Activated T-cell treated with anti-CD3 and anti-CD28 coated beads, Interleukin-2, amount 50 U/mL, for 1 hour (primary cell): ENCODE results near the gene SLC17A7.

ENCODE experiments used
- DNase-seq: peaks from one replicate; pipeline ENCODE4 v3.0.0-alpha.2; 2020

Gene SLC17A7

GRCh38 chr19:49443366-49444099, 2.2 kb upstream of the SLC17A7 start:
- peak; percentile 96 for DNase-seq

DNA sequence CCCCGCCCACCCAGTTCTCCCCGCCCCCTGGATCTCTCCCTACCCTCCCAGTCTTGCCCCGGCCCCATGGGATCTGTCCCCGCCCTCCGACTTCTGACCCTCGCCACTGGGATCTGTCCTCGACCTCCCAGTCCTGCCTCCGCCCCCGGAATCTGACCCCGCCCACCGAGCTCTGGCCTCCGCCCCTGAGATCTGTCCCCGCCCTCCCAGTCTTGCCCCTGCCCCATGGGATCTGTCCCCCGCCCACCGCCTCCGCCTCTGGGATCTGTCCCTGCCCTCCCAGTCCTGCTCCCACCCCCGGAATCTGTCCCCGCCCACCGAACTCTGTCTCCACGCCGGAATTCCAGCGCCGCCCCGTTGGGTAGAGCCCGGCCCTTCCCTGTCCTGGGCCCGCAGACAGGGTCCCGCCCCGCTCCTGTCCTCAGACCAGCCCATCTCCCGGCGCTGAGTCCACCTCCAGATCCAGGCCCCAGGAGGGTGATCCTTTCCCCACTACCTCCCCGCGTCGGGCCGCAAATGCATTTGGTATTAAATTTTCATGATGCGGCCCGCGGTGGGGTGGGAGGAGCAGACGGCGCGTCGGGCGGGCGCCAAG, 1.5 kb upstream of the SLC17A7 start:
- DNase-seq, result peak; percentile 53

- no peak for DNase-seq
Measured at GRCh38 chr19:49442354-49442753, 1.0 kb upstream of the SLC17A7 start.

- no peak for DNase-seq
Measured at GRCh38 chr19:49441960-49442350, 628 bp upstream of the SLC17A7 start.

DNA sequence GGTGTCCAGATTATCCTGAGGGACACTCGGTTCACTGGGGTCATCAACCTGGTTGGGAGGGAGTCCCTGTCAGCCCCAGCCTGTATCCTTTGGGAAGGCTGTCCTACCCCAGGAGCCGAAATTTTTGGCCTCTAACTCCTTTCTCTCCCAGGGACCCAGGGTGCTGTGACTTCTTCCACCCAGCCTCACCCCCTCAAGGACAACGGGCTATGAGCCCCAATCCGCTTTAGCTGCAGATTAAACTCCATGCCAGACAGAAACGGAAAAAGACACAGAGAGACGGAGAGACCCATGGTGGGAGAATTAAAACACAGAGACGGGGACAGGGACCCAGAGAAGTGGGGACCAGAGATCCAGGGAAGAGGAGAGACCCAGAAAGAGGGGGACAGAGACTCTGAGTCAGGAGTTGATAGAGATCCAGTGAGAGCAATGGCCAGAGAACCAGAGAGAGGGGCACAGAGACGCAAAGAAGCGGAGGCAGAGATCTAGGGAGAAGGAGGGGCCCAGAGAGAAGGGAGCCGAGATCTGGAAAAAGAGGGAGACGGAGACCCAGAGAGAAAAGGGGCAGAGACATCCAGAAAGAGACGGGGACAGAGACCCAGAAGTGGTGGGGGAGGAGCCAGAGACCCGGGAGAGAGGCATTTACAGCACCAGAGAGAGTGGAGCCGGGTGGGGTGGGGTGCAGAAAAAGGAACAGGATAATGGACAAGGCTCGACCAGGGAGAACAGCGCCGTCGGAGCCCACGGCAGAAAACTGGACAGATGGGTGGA, 703 bp downstream of the SLC17A7 start:
- DNase-seq, result no peak

DNA sequence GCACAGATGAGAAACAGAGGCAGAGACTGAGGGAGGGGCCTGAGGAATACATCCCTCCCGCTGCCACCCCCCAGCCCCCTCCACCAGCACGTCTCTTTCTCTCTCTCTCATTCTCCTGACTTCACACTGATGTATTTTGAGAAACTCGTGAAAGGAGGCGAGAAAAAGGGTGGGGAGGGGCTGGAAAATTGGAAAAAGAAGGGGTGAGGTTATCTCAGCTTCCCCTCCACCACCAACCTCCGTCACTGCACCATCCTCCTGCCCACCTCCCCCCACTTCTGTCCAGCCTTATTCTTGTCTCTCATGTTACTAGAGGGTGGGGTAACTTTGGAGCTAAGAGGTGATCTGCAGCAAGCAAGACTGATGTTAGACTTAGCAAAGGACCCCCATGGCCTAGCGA, 1.5 kb downstream of the SLC17A7 start:
- no peak for DNase-seq

DNA sequence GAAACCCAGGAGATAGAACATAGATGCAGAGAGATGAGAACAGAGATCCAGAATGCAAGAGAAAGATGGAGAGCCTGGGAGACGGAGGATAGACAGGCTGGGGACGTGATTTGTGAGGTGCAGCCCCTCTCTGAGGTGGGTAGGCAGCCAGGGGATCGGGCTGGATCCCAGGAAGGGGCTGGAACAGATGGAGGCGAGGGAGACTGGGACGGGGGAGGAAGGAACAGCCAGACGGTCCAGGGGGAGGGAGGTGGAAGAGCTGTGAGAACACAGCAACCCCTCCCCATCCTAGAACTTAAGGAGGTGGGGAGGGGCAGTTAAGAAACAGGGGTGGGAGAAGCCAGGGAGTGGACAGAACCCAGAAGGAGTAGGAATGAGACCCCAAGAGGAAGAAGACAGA, 3.1 kb downstream of the SLC17A7 start:
- no peak for DNase-seq

GRCh38 chr19:49437231-49437630, 4.1 kb downstream of the SLC17A7 start:
- DNase-seq, result no peak

DNA sequence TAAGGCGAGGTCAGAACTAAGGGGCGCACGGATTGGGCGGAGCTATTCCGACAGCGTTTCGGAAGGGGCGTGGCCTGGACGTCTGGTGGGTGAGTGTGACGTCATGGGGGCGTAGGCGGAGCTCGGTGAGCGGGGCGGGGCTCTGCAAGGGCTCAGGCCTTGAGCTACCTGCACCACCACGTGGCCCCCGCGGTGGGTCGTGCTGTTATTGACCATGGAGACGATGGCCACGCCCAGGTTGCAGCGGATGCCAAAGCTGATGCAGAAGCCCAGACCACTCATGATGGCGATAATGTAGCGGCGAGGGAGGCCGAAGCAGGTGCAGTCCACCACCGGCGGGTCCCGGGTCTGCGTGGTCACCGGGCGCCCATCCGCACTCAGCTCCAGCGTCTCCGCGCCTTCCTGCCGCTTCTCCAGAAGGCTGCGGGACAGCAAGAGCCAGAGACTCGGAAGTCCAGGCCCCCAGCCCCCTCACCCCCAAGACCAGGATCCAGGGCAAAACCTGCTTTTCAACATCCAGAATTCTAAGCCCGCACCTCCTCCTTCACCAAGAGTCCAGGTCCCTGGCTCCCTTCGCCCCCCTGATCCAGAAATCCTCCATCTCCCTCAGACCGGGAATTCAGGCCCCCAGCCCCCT, 4.8 kb downstream of the SLC17A7 start:
- DNase-seq, result peak; percentile 58

DNA sequence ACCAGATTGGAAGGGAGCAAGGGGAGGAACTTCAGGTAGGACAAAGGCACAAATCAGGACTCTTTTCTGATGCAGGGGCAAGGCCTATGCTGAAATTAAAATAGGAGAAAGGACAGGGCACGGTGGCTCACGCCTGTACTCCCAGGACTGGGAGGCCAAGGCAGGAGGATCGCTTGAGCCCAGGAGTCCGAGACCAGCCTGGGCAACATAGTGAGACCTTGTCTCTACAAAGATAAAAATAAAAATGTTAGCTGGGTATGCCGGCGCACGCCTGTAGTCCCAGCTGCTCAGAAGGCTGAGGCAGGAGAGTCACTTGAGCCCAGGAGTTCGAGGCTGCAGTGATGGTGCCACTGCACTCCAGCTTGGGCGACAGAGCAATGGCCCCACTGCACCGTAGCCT, 5.7 kb downstream of the SLC17A7 start:
- DNase-seq, result no peak

GRCh38 chr19:49434907-49435583, 6.3 kb downstream of the SLC17A7 start:
- no peak for DNase-seq

- no peak for DNase-seq
Measured at GRCh38 chr19:49433240-49433901, 8.0 kb downstream of the SLC17A7 start.

- no peak for DNase-seq
Measured at GRCh38 chr19:49432141-49433073, 8.9 kb downstream of the SLC17A7 start.

GRCh38 chr19:49431330-49431749, 10.0 kb downstream of the SLC17A7 start:
- DNase-seq, result no peak

DNA sequence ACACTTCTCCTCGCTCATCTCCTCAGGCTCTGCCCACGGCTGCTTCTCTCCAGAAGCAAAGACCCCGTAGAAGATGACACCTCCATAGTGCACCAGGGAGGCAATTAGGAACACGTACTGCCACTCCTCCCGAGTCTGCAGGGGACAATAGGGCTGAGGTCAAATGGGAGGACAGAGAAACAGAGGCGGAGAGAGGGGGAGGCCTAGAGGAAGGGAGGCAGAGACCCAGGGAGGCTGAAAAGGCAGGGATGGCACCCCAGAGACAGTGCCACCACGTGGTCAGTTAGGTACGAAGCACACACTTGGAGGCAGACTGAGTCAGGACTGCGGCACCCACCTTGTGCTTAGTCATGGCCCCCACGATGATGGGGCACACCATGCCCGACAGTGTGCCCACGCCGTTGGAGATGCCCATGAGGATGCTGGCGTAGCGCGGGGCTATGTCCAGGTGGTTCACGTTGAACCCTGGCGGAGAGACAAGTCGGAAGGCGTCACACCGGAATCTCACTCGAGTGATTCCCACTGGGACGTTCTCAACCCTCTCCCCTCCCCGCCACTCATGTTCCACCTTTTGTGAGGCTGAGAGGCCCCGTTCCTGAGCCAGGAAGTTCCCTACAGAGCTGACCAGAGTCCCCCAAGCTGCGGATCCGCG, 10.5 kb downstream of the SLC17A7 start:
- no peak for DNase-seq

DNA sequence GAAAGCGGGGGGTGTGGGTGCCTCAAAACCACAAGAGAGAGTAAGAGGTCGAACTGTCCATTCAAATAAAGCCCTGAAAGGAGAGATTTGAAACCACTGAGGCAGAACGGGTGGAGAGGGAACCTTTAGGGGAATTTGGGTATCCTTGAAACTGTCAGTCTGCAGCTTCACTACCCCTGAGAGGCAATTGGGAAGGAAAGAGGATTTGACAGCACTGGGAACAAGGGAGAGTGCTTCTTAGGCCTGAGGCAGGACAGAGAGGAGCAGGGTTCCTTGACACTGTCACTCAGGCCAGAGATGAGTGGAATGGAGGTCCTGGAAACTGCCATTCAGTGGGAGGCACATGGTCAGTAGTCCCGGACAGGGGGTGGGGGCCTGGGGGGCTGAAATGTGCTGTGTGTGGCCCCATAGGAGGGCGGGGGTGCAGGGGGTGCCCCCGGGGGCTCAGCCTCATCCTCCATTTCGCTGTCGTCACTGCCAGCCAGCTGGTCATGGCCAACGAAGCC, 11.1 kb downstream of the SLC17A7 start:
- DNase-seq, result no peak

DNA sequence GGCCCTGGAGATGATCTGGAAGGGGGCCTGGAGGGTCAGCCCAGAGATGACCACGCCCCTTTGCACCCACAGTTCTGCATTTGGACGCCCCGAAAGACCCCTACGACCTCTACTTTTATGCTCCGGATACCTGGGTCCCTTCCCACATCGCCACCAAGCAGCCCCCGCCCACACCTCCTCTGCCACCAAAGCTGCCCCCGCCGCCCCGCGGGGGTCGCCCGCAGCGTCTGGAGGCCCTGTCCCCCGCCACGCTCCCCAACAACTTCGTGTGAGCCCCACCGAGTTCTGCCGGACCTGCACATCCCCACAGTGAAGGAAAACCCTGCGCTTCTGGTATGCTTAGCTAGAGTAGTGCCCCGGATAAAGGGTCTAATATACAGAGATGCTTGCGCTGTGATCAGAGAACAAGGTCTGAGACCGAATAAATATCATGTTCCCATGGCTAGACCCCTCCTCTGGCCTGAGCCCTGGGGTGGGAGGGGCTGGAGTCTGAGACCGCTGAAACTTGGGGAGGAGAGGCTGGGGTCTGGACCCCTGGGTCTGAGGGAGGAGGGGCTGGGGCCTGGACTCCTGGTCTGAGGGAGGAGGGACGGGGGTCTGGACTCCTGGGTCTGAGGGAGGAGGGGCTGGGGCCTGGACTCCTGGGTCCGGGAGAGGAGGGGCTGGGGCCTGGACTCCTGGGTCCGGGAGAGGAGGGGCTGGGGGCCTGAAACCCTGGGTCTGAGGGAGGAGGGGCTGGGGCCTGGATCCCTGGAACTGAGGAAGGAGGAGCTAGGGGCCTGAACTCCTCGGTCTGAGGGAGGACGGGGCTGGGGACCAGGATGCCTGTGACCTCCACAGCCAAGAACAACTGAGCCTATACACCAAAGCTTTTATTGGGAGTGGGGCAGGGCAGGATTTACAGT, 12.5 kb downstream of the SLC17A7 start:
- DNase-seq, result no peak

- peak; percentile 49 for DNase-seq
Measured at GRCh38 chr19:49427855-49428546, 13.3 kb downstream of the SLC17A7 start.

DNA sequence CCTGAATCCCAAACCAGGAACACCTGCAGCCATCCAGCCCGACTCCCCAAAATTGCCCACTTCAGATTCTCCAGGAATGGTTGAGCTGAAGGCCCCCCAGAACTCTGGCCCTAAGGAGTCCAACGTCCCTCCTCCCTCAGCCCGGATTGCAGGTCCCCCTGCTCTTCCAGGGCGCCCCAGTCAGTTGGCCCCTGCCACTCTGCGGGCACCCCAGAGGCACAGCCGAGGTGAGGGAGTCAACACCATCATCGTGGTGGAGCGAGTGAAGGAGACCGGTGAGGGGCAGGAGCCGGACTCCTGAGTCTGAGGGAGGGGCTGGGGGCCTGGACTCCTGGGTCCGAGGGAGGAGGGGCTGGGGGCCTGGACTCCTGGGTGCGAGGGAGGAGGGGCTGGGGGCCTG, 14.0 kb downstream of the SLC17A7 start:
- DNase-seq, result no peak
